Activated B cell treated with CpG ODN at 0.5 μM for 24 hours (primary cell): ENCODE data around the gene MYH6. TPM values are rescaled to one million over a fixed set of nuclear protein-coding genes. Genes with fewer than 3 reads are reported as not detected.

Experiments used
- ATAC-seq: fragments of 200-7000 bp; cut with Tn5 transposase; one replicate; pipeline ENCODE4 v1.10.0; 2021; ENCODE audit warnings: low read depth, mild to moderate bottlenecking, moderate library complexity
- CTCF ChIA-PET: fragments of 350-600 bp; sonication (Branson Sonifier 250); formaldehyde crosslinking; loops from one replicate; lab custom pipeline; 2021; ENCODE audit warnings: antibody characterized with exemption; lab: Charles Lee
- POLR2A ChIA-PET: fragments of 350-600 bp; sonication (Branson Sonifier 250); formaldehyde crosslinking; loops from one replicate; lab custom pipeline; 2021; ENCODE audit warnings: antibody characterized with exemption; lab: Charles Lee
- DNase-seq: peaks from one replicate; pipeline ENCODE4 v3.0.0; 2022
- H3K27ac Mint-ChIP-seq: one replicate; pipeline ENCODE4 v1.8.0; 2020; ENCODE audit warnings: mixed read lengths
- H3K27me3 Mint-ChIP-seq: one replicate; pipeline ENCODE4 v1.8.0; 2021; ENCODE audit warnings: mixed read lengths
- H3K36me3 Mint-ChIP-seq: one replicate; pipeline ENCODE4 v1.8.0; 2021; ENCODE audit warnings: low read depth, mixed read lengths
- H3K4me1 Mint-ChIP-seq: one replicate; pipeline ENCODE4 v1.8.0; 2021; ENCODE audit warnings: mixed read lengths
- H3K4me3 Mint-ChIP-seq: one replicate; pipeline ENCODE4 v1.8.0; 2020; ENCODE audit warnings: mild to moderate bottlenecking, mixed read lengths
- H3K9me3 Mint-ChIP-seq: one replicate; pipeline ENCODE4 v1.8.0; 2020; ENCODE audit warnings: mixed read lengths
- CTCF ChIP-seq: fragments of 200-600 bp; IDR thresholded peaks from one replicate; pipeline ENCODE4 v1.8.0; 2022; ENCODE audit warnings: antibody characterized with exemption, mild to moderate bottlenecking
- intact Hi-C: fragments of 100-400 bp; cut with micrococcal nuclease; formaldehyde crosslinking; loops from one replicate; pipeline ENCODE4 v1.15.1; 2024
- total RNA-seq: library from RNA; stranded (reverse); gene quantifications from 2 replicates; pipeline ENCODE4 v1.2.3, GENCODE V29; 2022

The MYH6 gene
- total RNA-seq, 1 donor from 2014 or later: not detected

DNA sequence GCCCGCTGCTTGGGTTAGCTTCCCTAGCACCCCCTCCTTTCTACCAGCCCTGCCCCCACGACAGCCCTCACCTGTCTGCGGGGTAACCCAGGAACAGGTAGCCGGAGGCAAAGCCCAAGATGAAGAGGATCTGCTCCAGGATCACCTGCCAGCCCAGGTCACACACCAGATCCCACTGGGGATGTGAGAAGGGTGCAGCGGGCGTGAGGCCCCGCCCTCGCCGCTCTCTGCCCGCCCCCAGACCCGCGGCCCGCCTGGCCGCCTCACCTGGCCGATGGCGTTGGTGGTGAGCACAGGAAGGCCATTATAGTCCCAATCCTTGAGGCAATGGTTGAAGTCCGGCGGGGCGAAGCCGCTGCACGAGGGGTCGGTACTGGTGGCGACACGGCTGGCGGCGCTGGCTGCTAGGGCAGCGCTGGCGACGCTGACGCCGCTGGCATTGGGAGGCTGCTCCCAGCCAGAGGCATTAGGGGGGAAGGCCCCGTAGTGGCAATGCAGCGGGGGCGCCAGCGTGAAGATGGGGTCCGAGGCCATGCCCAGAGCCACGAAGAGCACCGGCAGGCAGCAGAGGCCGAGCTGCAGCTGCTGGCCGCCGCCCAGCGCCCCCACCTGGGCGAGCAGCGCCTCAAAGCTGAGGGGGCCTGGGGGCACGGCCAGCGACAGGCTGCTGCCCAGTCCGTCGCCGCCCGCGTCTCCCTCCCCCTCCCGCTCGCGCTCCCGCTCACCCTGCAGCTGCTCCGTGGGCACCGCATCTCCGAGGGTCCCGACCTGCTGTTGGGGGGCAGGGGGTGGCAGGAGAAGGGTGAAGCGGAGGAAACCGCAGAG lies 56.2 kb downstream of the MYH6 start:
- no peaks in the 10 kb centered on the region for H3K36me3 Mint-ChIP-seq
- POLR2A ChIA-PET: interaction anchor here (0.6 to 0.7 kb wide), 3 partner anchors 49 to 787 kb away, joined by 5 read pairs; partner anchors contain the start of gene PPP1R3E

DNA sequence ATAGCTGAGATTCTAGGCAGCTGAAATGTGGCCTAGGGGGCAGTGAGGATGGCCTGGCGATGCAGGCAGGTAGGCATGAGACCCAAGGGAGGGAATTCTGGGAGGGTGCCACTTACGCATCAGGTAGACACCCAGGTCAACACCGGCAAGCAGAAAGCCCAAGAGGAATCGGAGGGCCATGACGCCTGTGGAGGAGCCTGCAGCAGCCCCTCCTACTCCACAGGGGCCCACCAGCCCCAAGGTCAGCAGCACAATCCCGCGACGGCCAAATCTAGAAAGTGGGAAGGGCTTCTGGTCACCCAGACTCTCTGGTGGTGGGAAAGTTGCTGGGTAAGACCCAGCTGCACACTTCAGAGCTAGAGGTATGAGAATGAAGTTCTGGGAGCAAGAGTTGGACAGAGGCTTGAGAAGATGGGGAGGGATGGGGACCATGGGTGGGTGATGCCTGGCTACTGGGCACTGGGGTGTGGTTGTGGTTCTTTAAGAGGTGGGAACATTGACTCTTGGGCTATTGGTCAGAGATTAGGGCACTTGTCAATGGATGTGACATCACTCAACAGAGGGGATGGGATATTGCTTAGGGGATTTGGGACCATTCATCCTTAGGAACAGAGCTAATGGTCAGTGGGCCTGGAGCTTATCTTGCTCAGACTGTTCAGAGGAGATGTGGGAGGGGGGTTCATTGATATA lies 58.8 kb downstream of the MYH6 start:
- H3K4me3 Mint-ChIP-seq: no peak overlapping the region
- ATAC-seq: no peak
- intact Hi-C loops: no loop called here
- DNase-seq: no peak
- no peaks in the 10 kb centered on the region for H3K36me3 Mint-ChIP-seq
- POLR2A ChIA-PET: no interaction called here
- H3K4me1 Mint-ChIP-seq: peaks cover 9% of the 10 kb centered on the region
- H3K9me3 Mint-ChIP-seq: no peaks in the 10 kb centered on the region
- CTCF ChIA-PET: no interaction called here
- peaks cover 50% of the 10 kb centered on the region for H3K27me3 Mint-ChIP-seq
- no peak overlapping the region for H3K27ac Mint-ChIP-seq
- TF ChIP-seq CTCF: no peak

More for the DNA sequence above, 56.2 kb downstream of the MYH6 start:
- Mint-ChIP-seq H3K27me3 (peaks cover 63% of the 10 kb centered on the region), H3K9me3 (no peaks in the 10 kb centered on the region), H3K4me3 (peak overlapping the region; percentile 66), H3K4me1 (peaks cover 9% of the 10 kb centered on the region), H3K27ac (no peak overlapping the region)
- DNase-seq (no peak), ATAC-seq (no peak)
- CTCF ChIA-PET: interaction anchor here (0.9 kb wide), 1 partner anchor 28 kb away, joined by 4 read pairs; no protein-coding TSS in a partner anchor
- intact Hi-C loops: loop anchor here (1.0 kb wide), 1 partner anchor 50 kb away; the partner anchor contains the start of gene PPP1R3E
- TF ChIP-seq CTCF: no peak

GRCh38 chr14:23348297-23348655 lies 59.8 kb downstream of the MYH6 start:
- ATAC-seq: no peak

DNA sequence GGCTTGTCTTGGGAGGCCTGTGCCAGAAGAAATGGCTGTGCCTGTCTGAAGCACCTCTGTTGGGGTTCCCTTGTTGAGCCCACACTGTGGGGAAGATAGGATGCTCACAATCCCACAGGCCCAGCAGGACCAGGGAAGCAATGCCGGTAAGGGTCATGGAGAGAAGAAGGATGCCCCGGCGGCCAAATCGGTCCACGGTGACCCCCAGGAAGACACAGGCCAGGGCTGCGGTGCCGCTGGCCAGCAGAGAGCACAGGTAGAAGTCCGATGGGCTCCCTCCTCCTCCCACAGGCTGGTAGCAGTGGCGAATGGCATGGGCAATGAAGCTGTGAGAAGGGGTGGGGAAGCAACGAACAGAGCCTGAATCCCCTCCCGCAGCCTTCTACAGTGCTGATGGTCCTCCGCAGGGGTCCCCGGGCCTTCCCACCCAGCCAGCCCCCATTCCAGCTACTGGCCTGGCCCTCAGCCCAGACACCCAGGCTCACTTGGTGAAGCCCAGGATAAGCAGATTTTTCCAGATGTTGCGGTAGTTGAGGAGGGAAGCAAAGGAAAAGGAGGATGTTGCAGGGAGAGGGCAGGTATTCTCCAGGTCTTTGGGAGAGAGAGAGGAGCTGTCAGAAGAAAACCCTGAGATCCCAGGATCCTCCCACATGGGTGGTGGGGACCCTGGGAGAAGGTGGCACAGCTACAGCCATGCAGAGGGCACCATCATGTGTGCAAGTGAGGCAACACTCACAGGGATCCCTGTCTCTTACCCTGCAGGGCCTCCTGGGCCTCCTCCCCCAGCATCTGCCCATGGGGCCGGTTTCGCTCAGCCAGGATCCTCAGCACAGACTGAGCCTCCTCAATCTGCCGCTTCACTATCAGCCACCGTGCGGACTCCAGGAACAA lies 60.4 kb downstream of the MYH6 start:
- Mint-ChIP-seq H3K27ac (no peak overlapping the region), H3K27me3 (peaks cover 40% of the 10 kb centered on the region), H3K9me3 (no peaks in the 10 kb centered on the region), H3K4me1 (peaks cover 5% of the 10 kb centered on the region), H3K4me3 (no peak overlapping the region), H3K36me3 (no peaks in the 10 kb centered on the region)
- intact Hi-C loops: no loop called here
- ATAC-seq (no peak), DNase-seq (no peak)
- POLR2A ChIA-PET: no interaction called here
- TF ChIP-seq CTCF: no peak
- CTCF ChIA-PET: no interaction called here

More at GRCh38 chr14:23348297-23348655, 59.8 kb downstream of the MYH6 start:
- no peak for TF ChIP-seq CTCF
- no peak overlapping the region for H3K4me3 Mint-ChIP-seq
- ChIA-PET CTCF (no interaction called here), POLR2A (no interaction called here)
- H3K27ac Mint-ChIP-seq: no peak overlapping the region
- H3K27me3 Mint-ChIP-seq: peaks cover 43% of the 10 kb centered on the region
- H3K4me1 Mint-ChIP-seq: peaks cover 9% of the 10 kb centered on the region
- intact Hi-C loops: no loop called here
- no peak for DNase-seq
- no peaks in the 10 kb centered on the region for H3K36me3 Mint-ChIP-seq
- no peaks in the 10 kb centered on the region for H3K9me3 Mint-ChIP-seq
